Neutrophil (primary cell): Measurements from ENCODE around the gene CAPN11.
A peak's percentile ranks its signal among the peaks of the same experiment; 100 is the strongest.
"Not testable (repeated sequence)": the region's sequence is repeated elsewhere in the genome, so short reads cannot be mapped to it uniquely, and the experiment has no call there.

Source experiments
- H3K27ac ChIP-seq: fragments of 200-600 bp; sonication (generic); 2 replicates; pipeline ENCODE4 v1.5.1; 2016; ENCODE audit warnings: mild to moderate bottlenecking, moderate library complexity
- H3K27me3 ChIP-seq: fragments of 200-600 bp; sonication (generic); 2 replicates; pipeline ENCODE4 v1.6.0; 2016; ENCODE audit warnings: mild to moderate bottlenecking
- H3K36me3 ChIP-seq: fragments of 200-600 bp; sonication (generic); 2 replicates; pipeline ENCODE4 v1.5.1; 2017
- H3K4me1 ChIP-seq, 2 experiments: fragments of 200-600 bp in 1 of 2; sonication (generic) in 1 of 2; 1 replicate in 1 of 2; 2 replicates in 1 of 2; pipeline versions ENCODE4 v1.5.1 to v1.6.1; 2013 to 2016; ENCODE audit warnings: low read depth in 1 of 2, low read length in 1 of 2, mild to moderate bottlenecking in 1 of 2, moderate library complexity in 1 of 2; ENCODE audit not compliant: control insufficient read depth in 1 of 2, insufficient read depth in 1 of 2
- H3K4me3 ChIP-seq, 2 experiments: fragments of 200-600 bp in 1 of 2; sonication (generic) in 1 of 2; 1 replicate in 1 of 2; 2 replicates in 1 of 2; pipeline ENCODE4 v1.5.1; 2013 to 2016; ENCODE audit warnings: low read depth in 1 of 2, low read length in 1 of 2, mild to moderate bottlenecking in 1 of 2, moderate library complexity in 1 of 2
- H3K9me3 ChIP-seq: fragments of 200-600 bp; sonication (generic); 2 replicates; pipeline ENCODE4 v1.5.1; 2016
- TF ChIP-seq, protein P1 (sequence below): fragments of 200-600 bp; sonication (generic); IDR thresholded peaks from 2 replicates; pipeline ENCODE4 v1.5.1; 2016; ENCODE audit warnings: antibody characterized with exemption

Gene CAPN11

DNA sequence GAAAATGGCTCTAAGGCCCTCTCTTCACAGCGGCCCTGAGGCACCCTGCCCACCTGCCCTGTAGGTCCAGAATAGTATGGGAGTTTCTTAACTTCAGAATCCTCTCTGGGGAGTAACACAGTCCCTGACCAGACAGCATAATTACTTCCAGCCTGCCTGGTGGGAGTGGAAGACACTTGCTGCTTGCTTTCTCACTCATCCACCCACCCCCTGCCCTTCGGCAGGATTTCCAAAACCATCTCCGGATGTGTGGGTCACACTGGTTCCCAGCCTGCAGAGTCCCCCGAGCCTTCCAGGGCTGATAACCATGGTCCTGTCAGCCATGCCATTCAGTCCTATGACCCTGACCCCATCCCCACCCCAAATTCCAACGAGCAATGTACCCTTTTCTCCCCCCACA lies 70.2 kb downstream of the CAPN11 start:
- peaks cover 58 to 62% of the 10 kb centered on the region in 2 experiments for H3K4me1 ChIP-seq

DNA sequence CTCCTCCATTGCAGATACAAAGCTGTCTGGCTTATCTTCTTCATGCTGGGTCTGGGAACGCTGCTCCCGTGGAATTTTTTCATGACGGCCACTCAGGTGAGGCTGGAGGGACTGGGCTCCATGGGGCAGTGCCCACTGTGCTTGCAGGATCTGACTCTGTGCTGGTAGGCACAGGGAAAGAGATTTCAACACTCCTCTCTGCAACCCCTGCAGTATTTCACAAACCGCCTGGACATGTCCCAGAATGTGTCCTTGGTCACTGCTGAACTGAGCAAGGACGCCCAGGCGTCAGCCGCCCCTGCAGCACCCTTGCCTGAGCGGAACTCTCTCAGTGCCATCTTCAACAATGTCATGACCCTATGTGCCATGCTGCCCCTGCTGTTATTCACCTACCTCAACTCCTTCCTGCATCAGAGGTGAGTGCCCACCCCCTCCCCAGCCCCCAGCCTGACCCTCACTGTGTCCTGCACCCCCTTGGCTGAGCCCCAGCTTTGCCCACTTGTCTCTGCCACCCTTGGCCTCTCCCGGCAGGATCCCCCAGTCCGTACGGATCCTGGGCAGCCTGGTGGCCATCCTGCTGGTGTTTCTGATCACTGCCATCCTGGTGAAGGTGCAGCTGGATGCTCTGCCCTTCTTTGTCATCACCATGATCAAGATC lies 70.9 kb downstream of the CAPN11 start:
- TF ChIP-seq, protein P1, sequence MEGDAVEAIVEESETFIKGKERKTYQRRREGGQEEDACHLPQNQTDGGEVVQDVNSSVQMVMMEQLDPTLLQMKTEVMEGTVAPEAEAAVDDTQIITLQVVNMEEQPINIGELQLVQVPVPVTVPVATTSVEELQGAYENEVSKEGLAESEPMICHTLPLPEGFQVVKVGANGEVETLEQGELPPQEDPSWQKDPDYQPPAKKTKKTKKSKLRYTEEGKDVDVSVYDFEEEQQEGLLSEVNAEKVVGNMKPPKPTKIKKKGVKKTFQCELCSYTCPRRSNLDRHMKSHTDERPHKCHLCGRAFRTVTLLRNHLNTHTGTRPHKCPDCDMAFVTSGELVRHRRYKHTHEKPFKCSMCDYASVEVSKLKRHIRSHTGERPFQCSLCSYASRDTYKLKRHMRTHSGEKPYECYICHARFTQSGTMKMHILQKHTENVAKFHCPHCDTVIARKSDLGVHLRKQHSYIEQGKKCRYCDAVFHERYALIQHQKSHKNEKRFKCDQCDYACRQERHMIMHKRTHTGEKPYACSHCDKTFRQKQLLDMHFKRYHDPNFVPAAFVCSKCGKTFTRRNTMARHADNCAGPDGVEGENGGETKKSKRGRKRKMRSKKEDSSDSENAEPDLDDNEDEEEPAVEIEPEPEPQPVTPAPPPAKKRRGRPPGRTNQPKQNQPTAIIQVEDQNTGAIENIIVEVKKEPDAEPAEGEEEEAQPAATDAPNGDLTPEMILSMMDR, result no peak
- no peaks in the 10 kb centered on the region for H3K36me3 ChIP-seq
- H3K9me3 ChIP-seq, result no peaks in the 10 kb centered on the region
- H3K4me3 ChIP-seq, result no peak overlapping the region
- no peaks in the 10 kb centered on the region for H3K27me3 ChIP-seq
- H3K4me1 ChIP-seq, result peaks cover 58 to 62% of the 10 kb centered on the region in 2 experiments
- H3K27ac ChIP-seq, result no peak overlapping the region

More for the DNA sequence above, 70.2 kb downstream of the CAPN11 start:
- Histone ChIP-seq H3K9me3 (no peaks in the 10 kb centered on the region), H3K4me3 (no peak overlapping the region), H3K27ac (no peak overlapping the region), H3K27me3 (no peaks in the 10 kb centered on the region), H3K36me3 (no peaks in the 10 kb centered on the region)
- TF ChIP-seq, protein P1, result no peak

DNA sequence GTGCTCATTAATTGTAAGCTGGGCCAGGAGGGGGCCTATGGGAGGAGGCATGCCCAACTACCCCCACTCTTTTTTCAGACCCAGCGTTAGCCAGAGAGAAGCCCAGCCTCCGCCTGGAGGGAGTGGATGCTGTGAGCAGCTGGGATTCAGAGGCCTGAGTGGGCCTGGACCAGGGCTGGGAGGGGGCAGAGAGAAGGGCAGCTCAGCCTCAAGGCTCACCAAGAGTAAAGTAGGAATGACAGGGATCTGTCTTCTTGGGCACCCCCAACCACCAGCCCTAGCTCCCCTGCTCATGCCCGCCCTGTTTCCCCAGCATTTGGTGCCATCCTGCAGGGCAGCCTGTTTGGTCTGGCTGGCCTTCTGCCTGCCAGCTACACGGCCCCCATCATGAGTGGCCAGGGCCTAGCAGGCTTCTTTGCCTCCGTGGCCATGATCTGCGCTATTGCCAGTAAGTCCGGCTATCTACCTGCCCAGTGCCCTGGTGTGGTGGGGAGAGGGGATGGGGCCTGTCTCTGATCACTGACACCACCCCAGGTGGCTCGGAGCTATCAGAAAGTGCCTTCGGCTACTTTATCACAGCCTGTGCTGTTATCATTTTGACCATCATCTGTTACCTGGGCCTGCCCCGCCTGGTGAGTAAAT lies 71.5 kb downstream of the CAPN11 start:
- TF ChIP-seq, protein P1, result no peak
- no peaks in the 10 kb centered on the region for H3K36me3 ChIP-seq
- no peaks in the 10 kb centered on the region for H3K27me3 ChIP-seq
- peaks cover 61 to 65% of the 10 kb centered on the region in 2 experiments for H3K4me1 ChIP-seq
- H3K9me3 ChIP-seq, result no peaks in the 10 kb centered on the region
- H3K4me3 ChIP-seq, result no peak overlapping the region
- H3K27ac ChIP-seq, result no peak overlapping the region

DNA sequence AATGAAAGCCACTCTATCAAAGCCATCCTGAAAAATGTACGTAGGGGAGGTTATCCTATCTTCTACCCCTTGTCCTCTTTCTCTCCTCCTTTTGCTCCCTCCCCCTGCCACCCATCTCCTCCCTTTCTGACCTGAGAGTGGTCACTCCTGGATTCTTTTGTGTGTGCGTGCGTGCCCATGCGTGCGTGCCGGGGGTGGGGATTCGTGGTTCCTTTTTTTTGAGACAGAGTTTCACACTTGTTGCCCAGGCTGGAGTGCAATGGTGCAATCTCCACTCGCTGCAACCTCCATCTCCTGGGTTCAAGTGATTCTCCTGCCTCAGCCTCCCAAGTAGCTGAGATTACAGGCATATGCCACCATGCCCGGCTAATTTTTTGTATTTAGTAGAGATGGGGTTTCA lies 72.8 kb downstream of the CAPN11 start:
- not testable (repeated sequence) for H3K27ac ChIP-seq, H3K4me3 ChIP-seq, H3K9me3 ChIP-seq, H3K27me3 ChIP-seq, H3K36me3 ChIP-seq
- H3K4me1 ChIP-seq, result peaks cover 63 to 67% of the 10 kb centered on the region in 2 experiments

DNA sequence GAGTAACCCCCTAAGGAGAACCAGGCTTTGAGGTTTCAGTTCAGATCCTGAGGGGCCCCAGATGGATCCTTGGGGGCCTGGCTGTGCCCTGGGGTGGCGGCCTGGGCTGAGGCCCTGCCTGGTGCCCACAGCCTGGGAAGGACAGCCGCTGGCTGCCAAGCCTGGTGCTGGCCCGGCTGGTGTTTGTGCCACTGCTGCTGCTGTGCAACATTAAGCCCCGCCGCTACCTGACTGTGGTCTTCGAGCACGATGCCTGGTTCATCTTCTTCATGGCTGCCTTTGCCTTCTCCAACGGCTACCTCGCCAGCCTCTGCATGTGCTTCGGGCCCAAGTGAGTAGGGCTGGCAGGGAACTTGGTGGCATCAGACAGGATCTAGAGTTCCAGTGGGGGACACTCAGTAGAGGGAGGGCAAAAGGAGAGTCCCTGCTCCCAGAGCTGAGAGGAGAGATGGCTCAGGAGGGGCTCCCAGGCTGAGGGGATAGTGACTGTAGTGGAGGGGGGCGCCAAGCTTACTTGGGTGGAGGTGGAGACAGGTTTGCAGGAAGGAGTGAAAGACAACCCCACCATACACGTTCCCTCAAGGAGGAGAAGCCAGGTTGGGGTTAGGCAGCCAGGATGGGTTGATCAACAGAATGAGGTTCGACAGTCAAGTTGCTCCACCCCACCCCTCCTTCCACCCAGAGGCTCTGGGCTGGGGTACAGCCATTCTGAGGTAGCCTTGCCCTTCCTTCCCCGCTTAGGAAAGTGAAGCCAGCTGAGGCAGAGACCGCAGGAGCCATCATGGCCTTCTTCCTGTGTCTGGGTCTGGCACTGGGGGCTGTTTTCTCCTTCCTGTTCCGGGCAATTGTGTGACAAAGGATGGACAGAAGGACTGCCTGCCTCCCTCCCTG lies 74.3 kb downstream of the CAPN11 start:
- Histone ChIP-seq H3K9me3 (no peaks in the 10 kb centered on the region), H3K27me3 (no peaks in the 10 kb centered on the region), H3K4me3 (no peak overlapping the region), H3K36me3 (no peaks in the 10 kb centered on the region), H3K4me1 (peaks cover 72 to 73% of the 10 kb centered on the region in 2 experiments), H3K27ac (peak overlapping the region; percentile 31)
- TF ChIP-seq, protein P1, result no peak
